Aorta (tissue), 5 donors: ENCODE data around the gene POTEB3. TPM values are rescaled to one million over a fixed set of nuclear protein-coding genes. Genes with fewer than 3 reads are reported as not detected.
"Not testable (repeated sequence)": the region's sequence is repeated elsewhere in the genome, so short reads cannot be mapped to it uniquely, and the experiment has no call there.

Source experiments
- ATAC-seq: fragments of 200-7000 bp; cut with Tn5 transposase; one replicate; pipeline ENCODE4 v1.9.1; 2022; ENCODE audit warnings: moderate library complexity; ENCODE audit not compliant: low FRiP score
- DNase-seq, 2 donors: peaks; one replicate each; pipeline ENCODE4 v3.0.0-alpha.2; 2020
- H3K27ac ChIP-seq, 2 donors: one replicate each; pipeline ENCODE4 v1.5.1; 2013; ENCODE audit warnings: low read length in 2 of 2, mild to moderate bottlenecking in 2 of 2, moderate library complexity in 2 of 2, control low read depth in 1 of 2, inconsistent platforms in 1 of 2, low read depth in 1 of 2
- H3K27me3 ChIP-seq, 2 donors: one replicate each; pipeline ENCODE4 v1.6.1; 2013; ENCODE audit warnings: control low read depth in 1 of 2, low read length in 1 of 2, mild to moderate bottlenecking in 1 of 2, moderate library complexity in 1 of 2; ENCODE audit not compliant: insufficient read depth in 2 of 2, control insufficient read depth in 1 of 2
- H3K36me3 ChIP-seq, 2 donors: one replicate each; pipeline ENCODE4 v1.6.1; 2013; ENCODE audit warnings: control low read depth in 1 of 2, low read length in 1 of 2, mild to moderate bottlenecking in 1 of 2; ENCODE audit not compliant: insufficient read depth in 2 of 2, control insufficient read depth in 1 of 2
- H3K4me1 ChIP-seq, 2 donors: one replicate each; pipeline ENCODE4 v1.6.1; 2013; ENCODE audit warnings: low read length in 2 of 2, control low read depth in 1 of 2, mild to moderate bottlenecking in 1 of 2, moderate library complexity in 1 of 2; ENCODE audit not compliant: insufficient read depth in 2 of 2, control insufficient read depth in 1 of 2
- H3K4me3 ChIP-seq, 2 donors: one replicate each; pipeline ENCODE4 v1.5.1; 2013; ENCODE audit warnings: low read length in 2 of 2, control low read depth in 1 of 2, mild to moderate bottlenecking in 1 of 2
- H3K9me3 ChIP-seq: one replicate; pipeline ENCODE4 v1.6.1; 2013; ENCODE audit warnings: mild to moderate bottlenecking, low read length; ENCODE audit not compliant: control insufficient read depth
- WGBS, 2 donors: extraction: QIAGEN DNeasy Blood & Tissue Kit; methylation state at CpG; one replicate each; pipeline ENCODE4 v1.1.7; 2013; 5-methylcytosine and 5-hydroxymethylcytosine counted together
- intact Hi-C, 2 donors: fragments of 100-400 bp; cut with DNase I; formaldehyde crosslinking; loops; one replicate each; pipeline versions ENCODE4 v1.14.2 to v1.15.0; 2022
- long read RNA-seq, 2 donors: library from polyadenylated mRNA; unstranded; transcript quantifications; one replicate each; pipeline ENCODE4 v2.0.0, GENCODE V29; 2020 to 2021
- polyA plus RNA-seq, 2 donors: library from polyadenylated mRNA; stranded (reverse); fragments of 200-250 nt; gene quantifications; one replicate each; pipeline ENCODE4 v1.2.3, GENCODE V29; 2013
- total RNA-seq, 2 donors: library from RNA; stranded (reverse); fragmentation: NEBNext Ultra II Directional; extraction: Animal tissue kit (Norgen Biotek cat#: 25700); gene quantifications; one replicate each; pipeline ENCODE4 v1.2.1, GENCODE V29; 2021
- donor health status: healthy with polysubstance abuse.
- donor health status: Bipolar disorder and iron deficiency.
- donor health status: DM: no; HTN: no; CAD: no.
- donor health status: DM: no; HTN: no; CAD: no.
- donor health status: DM: yes; HTN: yes; CAD: no.

Gene POTEB3
- total RNA-seq (not detected), polyA plus RNA-seq (not detected)
- long read RNA-seq, donor 1, result 0 reads
- long read RNA-seq, donor 2, result 0 reads

DNA sequence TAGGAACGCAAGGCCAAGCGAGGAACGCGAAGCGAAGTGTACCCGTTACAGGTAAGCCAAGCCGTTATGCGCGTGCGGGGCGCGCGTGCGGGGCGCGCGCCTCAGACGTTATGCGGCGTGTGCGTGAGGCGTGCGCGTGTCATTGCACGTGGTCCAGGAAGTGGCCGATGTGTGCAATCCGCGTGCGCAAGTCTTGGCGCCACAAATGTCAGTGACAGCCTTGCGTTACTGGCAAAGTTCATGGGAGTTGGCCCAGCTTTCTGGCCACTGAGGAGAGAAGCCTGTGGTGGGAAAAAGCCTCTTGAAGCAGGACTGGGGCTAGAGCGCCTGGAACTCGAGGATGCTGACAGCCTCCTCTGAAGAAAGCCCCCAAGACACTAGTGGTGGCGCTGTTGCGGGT is at the start of gene POTEB3:
Gene POTEB3 (minus strand): TSS at position 101 of the 400 bp plus-strand sequence. CDS start 488 bp downstream, outside the sequence.
- H3K27ac ChIP-seq, H3K36me3 ChIP-seq, H3K4me1 ChIP-seq, H3K27me3 ChIP-seq, H3K9me3 ChIP-seq, DNase-seq, intact Hi-C loops, ATAC-seq, H3K4me3 ChIP-seq: not testable (repeated sequence)
- WGBS, 2 donors, result 96% methylated on average over 5 of the region's 35 CpGs; no CpG with 5 or more reads in 1 of the 2 donors

DNA sequence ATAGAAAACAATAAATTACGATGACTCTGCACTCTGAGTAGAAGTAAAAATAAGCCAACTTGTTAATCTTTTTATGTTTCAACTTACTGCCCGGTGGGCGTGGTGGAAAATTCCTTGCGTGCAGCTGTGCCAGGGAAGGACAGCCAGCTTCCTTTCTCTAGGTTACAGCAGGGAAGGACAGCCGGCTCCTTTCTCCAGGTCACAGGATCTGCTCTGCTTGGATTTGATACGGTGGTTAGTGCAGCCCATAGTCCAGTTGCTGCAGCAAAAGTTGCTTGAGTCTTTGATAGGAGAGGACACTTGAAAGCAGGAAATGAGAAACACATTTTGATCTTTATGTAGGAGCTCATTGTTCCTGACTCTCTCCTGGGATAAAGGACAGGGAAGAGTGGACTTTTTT is 13.4 kb upstream of the POTEB3 start:
- whole genome bisulfite sequencing, 2 donors, result no CpG with 5 or more reads among the region's 6 CpGs
- H3K9me3 ChIP-seq, DNase-seq, H3K27ac ChIP-seq, ATAC-seq, H3K36me3 ChIP-seq, H3K4me1 ChIP-seq, H3K27me3 ChIP-seq, intact Hi-C loops, H3K4me3 ChIP-seq: not testable (repeated sequence)

- DNase-seq, result peak in 1 of 2 donors; percentile 46
- H3K36me3 ChIP-seq, H3K9me3 ChIP-seq, H3K27ac ChIP-seq, H3K4me3 ChIP-seq, H3K4me1 ChIP-seq, ATAC-seq, H3K27me3 ChIP-seq, intact Hi-C loops: not testable (repeated sequence)
- WGBS, 2 donors, result 49% methylated on average over 10 of the region's 72 CpGs; no CpG with 5 or more reads in 1 of the 2 donors
Measured at GRCh38 chr15:21451920-21452563, 11.7 kb upstream of the POTEB3 start.

DNA sequence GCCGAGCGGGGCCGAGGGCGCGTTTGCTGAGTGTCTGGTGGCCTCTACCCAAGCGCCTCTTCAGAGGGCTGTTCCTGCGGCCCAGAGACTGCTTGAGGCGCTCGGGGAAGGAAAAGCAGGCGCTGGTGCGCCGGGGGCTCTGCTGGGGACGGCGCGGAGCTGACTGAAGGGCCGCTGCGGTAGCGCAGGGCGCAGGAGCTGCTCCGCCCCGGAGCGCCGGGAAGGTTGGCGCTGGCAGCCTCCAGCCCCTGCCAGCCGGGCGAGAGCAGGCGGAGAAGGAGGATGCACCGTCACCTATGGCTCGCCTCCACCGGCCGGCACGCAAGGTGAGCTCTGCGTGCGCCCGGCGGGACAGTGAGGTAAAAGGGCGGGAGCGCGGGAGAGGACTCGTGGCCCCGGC is 11.2 kb upstream of the POTEB3 start:
- H3K27me3 ChIP-seq, H3K36me3 ChIP-seq, H3K4me3 ChIP-seq, H3K9me3 ChIP-seq, ATAC-seq, H3K27ac ChIP-seq, intact Hi-C loops, H3K4me1 ChIP-seq, DNase-seq: not testable (repeated sequence)
- no CpG with 5 or more reads among the region's 41 CpGs for WGBS, 2 donors

DNA sequence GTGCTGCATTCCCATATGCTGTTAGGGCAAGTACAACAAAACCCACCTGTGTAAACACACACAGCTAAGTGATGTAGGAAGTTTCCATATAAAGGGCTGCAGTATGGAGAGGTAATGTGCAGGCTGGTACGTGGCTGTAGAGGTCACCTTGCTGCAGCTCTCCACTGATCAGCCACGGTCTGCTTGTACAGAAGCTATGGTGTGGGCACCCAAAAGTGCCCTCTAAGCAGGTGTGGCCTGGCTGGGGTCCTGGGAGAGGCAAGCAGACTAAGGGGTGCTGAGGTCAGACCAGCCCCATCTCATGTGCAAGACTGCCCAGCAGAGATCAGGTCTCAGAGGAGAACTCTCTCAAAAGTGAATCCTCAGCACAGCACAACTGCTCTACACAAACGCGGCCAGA is 32.9 kb downstream of the POTEB3 start:
- H3K4me3 ChIP-seq, H3K36me3 ChIP-seq, H3K27me3 ChIP-seq, DNase-seq, intact Hi-C loops, H3K4me1 ChIP-seq, H3K27ac ChIP-seq, H3K9me3 ChIP-seq, ATAC-seq: not testable (repeated sequence)
- WGBS, 2 donors, result 71 to 81% methylated on average over 1 to 2 of the region's 4 CpGs

- H3K4me1 ChIP-seq, H3K9me3 ChIP-seq, H3K27ac ChIP-seq, H3K36me3 ChIP-seq, intact Hi-C loops, H3K27me3 ChIP-seq, H3K4me3 ChIP-seq, ATAC-seq: not testable (repeated sequence)
- DNase-seq, result peak in 1 of 2 donors; percentile 12
- WGBS, 2 donors, result 74% methylated on average over 3 of the region's 4 CpGs; no CpG with 5 or more reads in 1 of the 2 donors
Measured at GRCh38 chr15:21401531-21401930, 38.8 kb downstream of the POTEB3 start.

DNA sequence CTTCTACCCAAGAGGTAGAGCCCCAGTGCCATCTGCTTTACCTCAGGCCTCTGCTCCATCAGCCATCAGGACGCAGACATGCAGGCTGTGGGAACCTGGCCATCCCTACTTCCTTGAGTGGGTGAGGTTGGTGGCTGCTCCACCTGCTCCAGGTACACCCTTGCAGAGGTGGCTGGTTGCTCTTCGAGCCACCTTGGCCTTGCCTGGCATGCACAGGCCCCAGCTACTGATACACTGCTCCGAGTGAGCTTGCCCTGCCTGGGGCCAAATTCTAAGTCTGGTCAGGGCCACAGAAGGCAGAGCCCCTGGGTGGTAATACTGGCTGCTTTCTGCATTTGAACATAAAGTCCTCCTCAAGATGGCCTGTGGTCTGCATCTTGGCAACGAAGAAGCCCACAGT is 41.2 kb downstream of the POTEB3 start:
- 36 to 72% methylated on average over 2 of the region's 4 CpGs for WGBS, 2 donors
- H3K27me3 ChIP-seq, H3K27ac ChIP-seq, ATAC-seq, H3K4me1 ChIP-seq, H3K36me3 ChIP-seq, intact Hi-C loops, H3K9me3 ChIP-seq, H3K4me3 ChIP-seq: not testable (repeated sequence)
- DNase-seq, result peak in 1 of 2 donors; percentile 32

DNA sequence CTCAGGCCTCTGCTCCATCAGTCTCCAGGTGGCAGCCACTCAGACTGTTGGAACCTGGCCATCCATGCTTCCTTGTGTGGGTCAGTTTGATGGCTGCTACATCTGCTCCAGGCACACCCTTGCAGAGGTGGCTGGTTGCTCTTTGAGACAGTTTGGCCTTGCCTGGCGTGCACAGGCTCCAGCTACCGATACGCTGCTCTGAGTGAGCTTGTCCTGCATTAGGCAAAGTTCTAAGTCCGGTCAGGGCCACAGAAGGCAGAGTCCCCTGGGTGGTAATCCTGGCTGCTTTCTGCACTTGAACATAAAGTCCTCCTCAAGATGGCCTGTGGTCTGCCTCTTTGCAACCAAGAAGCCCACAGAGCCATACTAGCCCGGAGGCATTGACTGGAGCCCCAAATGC is 41.8 kb downstream of the POTEB3 start:
- intact Hi-C loops, H3K27ac ChIP-seq, H3K9me3 ChIP-seq, H3K4me3 ChIP-seq, ATAC-seq, H3K27me3 ChIP-seq, H3K36me3 ChIP-seq, H3K4me1 ChIP-seq: not testable (repeated sequence)
- peak in 1 of 2 donors; percentile 31 for DNase-seq
- WGBS, 2 donors, result 98% methylated on average over 4 of the region's 5 CpGs; no CpG with 5 or more reads in 1 of the 2 donors

GRCh38 chr15:21397656-21398055 is 42.6 kb downstream of the POTEB3 start:
- H3K27me3 ChIP-seq, H3K36me3 ChIP-seq, H3K9me3 ChIP-seq, H3K4me3 ChIP-seq, ATAC-seq, H3K4me1 ChIP-seq, H3K27ac ChIP-seq, intact Hi-C loops: not testable (repeated sequence)
- no CpG with 5 or more reads among the region's 2 CpGs for WGBS, 2 donors
- DNase-seq, result peak in 1 of 2 donors; percentile 20
